Prostate gland (tissue), 2 donors: ENCODE data around the gene YBX3.

Experiments used
- CTCF ChIP-seq, 4 experiments: fragments of 200-600 bp in 2 of 4; fragments of 450-650 bp in 2 of 4; sonication (generic) in 2 of 4; IDR thresholded peaks; 1 replicate in 3 of 4; 2 replicates in 1 of 4; pipeline ENCODE4 v1.5.1; 2016 to 2019; ENCODE audit warnings: antibody characterized with exemption in 4 of 4, mild to moderate bottlenecking in 2 of 4, moderate library complexity in 2 of 4
- POLR2A ChIP-seq: fragments of 450-650 bp; IDR thresholded peaks from one replicate; pipeline ENCODE4 v1.6.1; 2016; ENCODE audit warnings: antibody characterized with exemption, mild to moderate bottlenecking

- TF ChIP-seq CTCF (IDR thresholded peaks at IDR 0.05) (no peak), POLR2A (no peak)
These were observed 17.1 kb upstream of the YBX3 start for GRCh38 chr12:10740182-10740581.
